K562 treated with DMSO at 1 percent for 12 hours (cell line): ENCODE data around the gene CDK8. TPM values are rescaled to one million over a fixed set of nuclear protein-coding genes. Genes with fewer than 3 reads are reported as not detected.

ENCODE experiments used
- total RNA-seq: library from RNA; unstranded; fragments of 300-600 nt; gene quantifications from 2 replicates; pipeline ENCODE4 v1.2.3, GENCODE V29; 2022; ENCODE audit not compliant: insufficient read depth

Gene CDK8
- total RNA-seq, result 15.7 and 30.7 TPM in 2 replicates

GRCh38 chr13:26253787-26254582, at the start of gene CDK8:
Gene CDK8 (plus strand): TSS chr13:26254129. CDS start chr13:26254642, 513 bp downstream.

GRCh38 chr13:26221721-26222519, 32.0 kb upstream of the CDK8 start, which contains the start of gene RNF6:
Gene RNF6 (minus strand): TSS chr13:26222314. CDS start chr13:26219649, 2,665 bp downstream.

Other genes with a start within 250 kb of the CDK8 start
- not detected in 2 replicates for gene SHISA2, start 202.1 kb upstream of the CDK8 start, total RNA-seq
- 6.2 and 24.3 TPM in 2 replicates for gene RNF6, start 31.8 kb upstream of the CDK8 start, total RNA-seq